Measurements from ENCODE around the gene TEX264. TPM values are rescaled to one million over a fixed set of nuclear protein-coding genes. Genes with fewer than 3 reads are reported as not detected.

TEX264 gene
- total RNA-seq, 1 experiment from 2014 or later: 56.3 TPM

DNA sequence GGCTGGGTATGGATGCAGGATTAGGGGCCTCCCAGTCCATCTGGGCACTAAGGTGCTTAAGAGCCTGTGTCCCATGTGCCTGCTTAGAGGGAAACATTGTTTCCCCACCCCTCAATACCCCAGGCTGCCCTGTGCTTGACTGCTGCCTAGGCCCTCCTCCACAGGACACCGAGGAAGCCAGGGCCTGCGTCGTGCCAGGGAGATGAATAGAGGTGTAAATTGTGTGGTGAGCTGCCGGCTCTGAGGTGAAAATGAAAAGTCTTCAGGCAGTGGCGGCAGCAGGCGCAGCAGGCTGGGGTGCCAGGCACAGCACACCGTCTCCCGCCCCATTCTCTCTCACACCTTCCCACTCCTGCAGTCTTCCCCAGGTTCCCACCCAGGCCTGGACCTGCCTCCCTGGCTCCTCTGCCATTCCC lies 21.9 kb downstream of the TEX264 start:
- DNase-seq (ENCODE audit: low read depth): no peak

DNA sequence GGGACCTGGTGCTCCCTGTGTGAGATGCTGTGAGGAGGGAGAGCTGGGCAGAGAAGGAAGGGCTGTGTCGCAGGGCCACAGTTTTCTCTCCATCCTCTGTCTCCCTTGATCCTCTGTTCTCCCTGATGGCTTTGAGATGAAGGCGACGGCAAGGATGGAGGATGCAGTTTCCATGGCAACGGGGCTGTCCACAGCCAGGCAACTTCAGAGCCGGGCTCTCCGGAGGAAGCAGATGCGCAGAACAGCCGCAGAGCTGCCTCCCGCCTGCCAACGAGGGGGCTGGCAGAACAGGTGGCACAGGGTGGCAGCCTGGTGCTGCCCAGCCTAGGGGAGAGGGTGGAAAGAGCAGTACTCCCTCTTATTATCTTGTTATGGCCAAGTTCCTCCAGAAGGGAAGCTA lies 25.9 kb downstream of the TEX264 start:
- DNase-seq (ENCODE audit: low read depth): no peak

DNA sequence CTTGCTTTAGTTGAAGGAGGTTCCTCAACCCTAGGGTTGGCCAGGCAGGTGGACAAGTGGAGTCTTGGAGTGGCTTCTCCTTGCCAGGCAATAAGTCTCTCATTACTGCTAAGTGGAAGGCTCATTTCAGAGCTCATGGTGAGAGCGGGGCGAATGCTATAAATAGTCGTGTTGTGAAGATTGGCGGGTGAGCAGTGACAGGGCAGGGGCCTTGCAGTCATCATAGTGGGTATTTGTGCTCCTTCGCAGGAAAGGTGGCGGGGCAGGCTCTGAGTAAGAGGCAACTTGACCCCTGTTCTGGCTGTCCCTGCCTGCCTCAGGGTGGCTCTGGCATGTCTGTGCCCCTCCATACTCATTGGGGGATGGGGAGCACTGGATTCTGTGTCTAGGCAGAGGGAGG lies 27.2 kb downstream of the TEX264 start:
- no peak for DNase-seq (ENCODE audit: low read depth)

DNA sequence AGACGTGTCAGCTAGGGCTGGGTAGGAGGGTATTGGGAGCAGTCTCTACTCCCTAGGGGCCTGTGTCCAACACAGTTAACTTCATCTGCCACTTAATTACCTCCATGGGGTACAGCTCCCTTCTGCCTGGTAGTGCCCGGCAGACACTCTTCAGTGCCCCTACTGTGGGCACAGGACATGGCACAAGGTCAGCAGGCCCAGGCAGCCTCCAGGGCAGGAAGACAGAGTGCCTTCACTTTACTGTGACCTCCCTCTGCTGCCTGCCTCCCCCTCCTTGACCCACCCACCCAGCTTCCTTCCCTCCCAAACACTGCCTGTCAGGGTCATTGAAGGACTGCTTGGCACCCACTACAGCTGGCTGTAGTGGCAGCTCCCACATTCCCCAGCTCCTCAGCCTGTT lies 29.4 kb downstream of the TEX264 start:
- no peak for DNase-seq (ENCODE audit: low read depth)

DNA sequence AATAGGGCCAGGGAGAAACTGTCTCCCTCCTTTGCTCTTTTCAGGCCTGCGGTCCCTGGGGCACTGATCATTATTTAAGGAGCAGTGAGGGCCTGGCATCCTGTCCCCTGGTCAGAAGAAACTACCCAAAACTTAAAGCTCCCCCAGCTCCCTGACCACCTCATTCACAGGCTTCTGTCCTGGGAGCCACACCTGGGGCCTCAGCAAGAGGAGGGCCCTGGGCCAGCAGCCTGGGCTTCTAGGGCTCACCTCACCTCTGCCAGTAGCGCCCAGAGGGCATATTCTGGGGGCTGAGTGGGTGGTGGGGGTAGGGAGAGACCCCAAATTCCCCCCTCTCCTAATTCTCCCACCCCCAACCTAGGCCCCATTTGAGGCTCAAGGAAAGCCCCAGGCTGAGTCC lies 31.1 kb downstream of the TEX264 start:
- DNase-seq (ENCODE audit: low read depth): no peak

DNA sequence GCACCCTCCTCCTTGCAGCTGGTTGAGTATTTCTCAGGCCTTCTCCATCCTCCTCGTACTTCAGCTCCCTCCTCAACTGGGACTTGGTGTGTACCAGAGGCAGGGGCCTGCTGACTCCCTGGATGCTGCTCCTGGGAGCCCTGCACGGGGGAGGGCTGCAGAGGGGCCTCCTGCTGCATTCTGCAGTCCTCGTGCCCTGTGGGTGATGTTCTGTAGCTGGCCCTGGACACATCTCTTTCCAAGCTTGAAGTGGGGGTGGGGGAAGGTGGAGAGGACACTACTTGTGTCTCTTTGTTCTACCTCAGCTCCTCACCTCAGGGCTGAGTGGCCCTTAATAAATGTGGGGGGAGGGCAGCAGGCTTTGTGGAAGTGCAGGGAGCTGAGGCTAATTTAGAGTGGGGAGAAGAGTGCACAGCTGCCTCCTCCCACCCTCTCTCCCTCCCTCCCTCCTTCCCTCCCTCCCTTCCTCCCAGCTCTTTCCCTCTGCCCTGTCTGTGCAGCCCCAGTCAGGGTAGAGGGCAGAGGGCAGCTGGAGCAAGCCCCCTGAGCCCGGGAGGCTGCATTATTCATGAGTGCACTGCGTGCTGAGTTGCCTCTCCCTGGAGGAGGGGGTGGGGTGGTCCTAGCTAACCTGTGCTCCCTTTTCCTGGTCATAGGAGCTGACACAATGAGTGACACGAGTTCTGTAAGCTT lies 32.2 kb downstream of the TEX264 start:
- no peak for DNase-seq (ENCODE audit: low read depth)

DNA sequence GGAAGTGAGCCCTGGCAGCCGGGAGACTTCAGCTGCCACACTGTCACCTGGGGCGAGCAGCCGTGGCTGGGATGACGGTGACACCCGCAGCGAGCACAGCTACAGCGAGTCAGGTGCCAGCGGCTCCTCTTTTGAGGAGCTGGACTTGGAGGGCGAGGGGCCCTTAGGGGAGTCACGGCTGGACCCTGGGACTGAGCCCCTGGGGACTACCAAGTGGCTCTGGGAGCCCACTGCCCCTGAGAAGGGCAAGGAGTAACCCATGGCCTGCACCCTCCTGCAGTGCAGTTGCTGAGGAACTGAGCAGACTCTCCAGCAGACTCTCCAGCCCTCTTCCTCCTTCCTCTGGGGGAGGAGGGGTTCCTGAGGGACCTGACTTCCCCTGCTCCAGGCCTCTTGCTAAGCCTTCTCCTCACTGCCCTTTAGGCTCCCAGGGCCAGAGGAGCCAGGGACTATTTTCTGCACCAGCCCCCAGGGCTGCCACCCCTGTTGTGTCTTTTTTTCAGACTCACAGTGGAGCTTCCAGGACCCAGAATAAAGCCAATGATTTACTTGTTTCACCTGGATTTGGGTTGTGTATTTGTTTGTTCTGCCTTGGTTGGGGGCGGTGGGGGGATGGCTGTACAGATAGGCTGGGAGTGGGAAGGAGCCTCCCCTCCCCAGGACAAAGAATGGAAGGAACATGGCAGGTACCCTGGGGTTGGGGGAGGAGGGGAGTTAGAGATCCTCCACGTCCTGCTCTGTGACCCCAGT lies 32.9 kb downstream of the TEX264 start:
- DNase-seq (ENCODE audit: low read depth): no peak

DNA sequence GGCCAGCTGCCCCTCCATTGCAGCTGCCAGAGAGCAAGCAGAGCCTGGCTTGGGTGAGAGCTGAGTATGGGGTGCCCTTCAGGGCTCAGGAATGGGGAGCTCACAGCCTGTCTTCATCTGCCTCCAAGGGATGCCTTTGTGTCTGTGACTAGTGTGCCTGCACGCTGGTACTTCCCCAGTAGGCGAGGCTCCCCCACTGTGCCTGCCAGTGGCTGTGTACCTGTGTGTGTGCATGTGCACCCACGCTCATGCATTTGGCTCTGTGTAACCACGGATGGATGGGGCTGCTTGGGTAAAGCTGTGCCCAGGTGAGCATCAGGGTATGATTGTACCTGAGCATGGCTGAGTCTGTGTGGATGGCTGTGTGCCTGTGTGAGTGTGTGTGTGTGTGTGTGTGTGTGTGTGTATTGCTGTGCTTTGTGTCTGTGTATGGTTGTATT lies 33.5 kb downstream of the TEX264 start:
- DNase-seq (ENCODE audit: low read depth): no peak

DNA sequence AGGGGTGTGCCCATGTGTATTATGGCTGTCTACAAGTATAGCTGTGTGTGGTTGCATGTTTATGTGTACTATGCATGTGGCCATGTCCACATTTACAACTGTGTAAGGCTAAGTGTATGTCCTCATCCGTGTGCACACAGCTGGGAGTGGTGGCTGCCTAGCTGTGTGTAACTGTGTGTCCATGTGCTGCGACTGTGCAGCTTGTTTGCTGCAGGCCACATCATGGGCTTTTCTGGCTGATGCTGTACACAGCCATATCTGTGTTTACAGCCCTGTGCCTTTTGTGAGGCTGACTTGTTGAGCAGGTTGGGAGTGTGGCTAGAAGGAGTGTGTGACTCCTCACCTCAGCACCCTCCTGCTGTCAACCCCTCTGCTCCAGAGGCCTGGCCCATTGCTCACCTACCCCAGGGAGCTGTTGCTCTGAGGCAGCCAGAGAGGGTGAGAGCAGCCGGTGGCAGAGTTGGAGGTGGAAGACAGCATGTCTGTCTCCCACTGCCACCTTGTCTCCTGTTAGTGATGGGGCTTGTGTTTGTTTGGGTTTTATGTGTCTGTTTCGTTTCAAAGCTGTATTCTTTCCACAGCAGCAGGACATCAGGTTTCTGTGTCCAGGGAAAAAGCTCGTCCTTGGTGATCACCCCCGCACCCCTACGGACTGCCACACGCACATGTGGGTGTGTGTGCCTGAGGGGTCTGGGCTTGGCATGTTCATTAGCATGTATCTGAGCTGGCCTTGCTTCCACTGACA lies 34.4 kb downstream of the TEX264 start:
- no peak for DNase-seq (ENCODE audit: low read depth)

DNA sequence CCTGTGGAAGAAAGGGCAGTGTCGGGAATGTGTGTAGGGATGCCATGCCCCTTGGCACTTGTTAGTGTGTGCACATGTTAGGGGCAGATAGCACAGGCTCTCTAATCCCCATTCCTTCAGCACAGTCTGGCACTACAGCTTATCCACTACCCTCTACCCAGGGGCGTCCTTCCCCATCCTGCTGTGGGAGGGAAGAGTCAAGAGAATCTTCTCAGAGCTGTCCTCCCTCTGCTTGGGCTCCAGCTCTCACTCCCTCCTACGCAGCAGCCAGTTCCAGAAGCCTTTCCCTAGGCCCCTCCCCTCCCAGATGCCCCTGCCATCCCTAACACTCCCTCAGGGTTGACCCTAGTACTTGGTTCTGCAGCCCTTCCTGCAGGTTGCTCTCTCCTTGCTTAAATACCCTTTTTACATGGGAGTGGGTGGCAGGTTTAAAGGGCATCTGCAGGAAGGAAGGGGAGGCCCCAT lies 35.0 kb downstream of the TEX264 start:
- DNase-seq (ENCODE audit: low read depth): no peak

DNA sequence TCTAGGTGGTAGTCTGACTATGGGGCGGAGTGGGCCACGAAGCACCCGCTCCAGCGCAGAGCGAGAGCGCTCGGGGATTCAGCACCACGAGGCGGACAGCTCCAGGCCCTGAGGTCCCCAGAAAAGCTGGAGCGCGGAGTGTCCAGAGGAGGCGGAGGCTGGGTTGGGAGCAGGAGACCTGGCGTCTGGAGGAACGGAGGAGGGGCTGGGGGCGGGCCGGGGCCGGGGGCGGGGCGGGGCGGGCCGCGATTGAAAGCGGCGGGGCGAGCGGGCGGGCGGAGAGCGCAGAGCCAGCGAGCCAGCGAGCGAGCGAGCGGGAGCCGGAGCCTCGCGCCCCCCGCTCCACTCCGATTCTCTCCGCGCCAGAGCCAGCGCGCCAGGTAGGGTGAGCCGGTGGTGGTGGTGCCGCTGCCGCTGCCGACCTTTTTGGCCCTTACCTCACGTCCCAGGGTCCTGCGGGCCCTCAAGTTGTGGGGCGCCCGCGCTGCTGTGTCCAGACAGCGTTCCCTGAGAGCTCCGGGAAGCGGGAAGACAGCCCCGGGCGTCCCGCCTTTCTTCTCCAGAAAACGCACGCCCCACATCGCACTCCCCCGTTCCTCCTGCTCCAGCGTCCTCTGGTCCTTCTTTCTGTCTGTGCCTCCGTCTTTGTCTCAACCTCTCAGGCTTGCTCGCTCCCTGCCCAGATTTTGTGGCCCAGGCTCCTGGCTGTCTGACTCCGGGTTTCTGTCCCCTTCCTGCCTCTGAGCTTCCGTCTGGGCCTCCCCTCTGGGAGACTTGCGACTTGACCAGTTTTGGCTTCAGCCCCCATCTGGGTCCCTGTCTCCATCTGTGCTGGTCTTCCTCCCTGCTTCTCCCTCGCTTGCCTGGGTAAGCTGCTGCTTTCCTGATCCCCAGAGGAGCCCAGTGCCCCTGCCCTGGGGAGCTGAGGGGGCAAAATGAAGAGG lies 36.0 kb downstream of the TEX264 start, which contains the start of gene GRM2:
Gene GRM2, plus strand, starts transcription at position 281 of the 944 bp plus-strand sequence. CDS start 1,916 bp downstream, outside the sequence.
- no peak for DNase-seq (ENCODE audit: low read depth)

DNA sequence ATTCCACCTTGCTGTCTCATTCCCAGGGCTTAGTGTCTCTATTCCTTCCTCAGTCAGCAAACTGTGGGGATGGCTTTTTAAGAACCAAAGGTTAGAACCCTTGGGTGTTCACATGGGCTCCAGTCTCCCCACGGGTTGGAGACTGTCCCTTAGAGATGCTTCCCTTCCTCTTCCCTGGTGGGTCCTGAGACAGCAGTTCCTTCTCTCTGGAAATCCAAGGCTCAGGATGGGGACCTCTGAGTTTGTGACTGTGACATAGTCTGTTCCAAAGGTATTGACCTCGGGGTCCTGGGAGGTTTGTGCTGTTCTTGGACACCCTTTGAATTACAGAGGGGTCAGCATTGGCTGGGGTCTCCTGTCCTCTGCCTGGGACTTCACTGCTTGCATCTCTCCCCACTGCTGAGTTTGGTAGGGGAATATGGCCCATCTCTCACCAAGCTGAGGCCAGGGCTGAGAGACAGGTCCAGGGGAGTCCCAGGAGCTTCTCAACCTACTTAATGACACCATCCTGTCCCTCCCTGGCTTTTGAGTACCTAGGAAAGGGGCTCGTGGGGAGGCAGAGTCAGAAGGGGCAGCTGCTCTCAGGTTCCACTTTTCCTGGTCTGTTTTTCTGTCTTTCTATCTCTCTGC lies 37.3 kb downstream of the TEX264 start:
- no peak for DNase-seq (ENCODE audit: low read depth)

DNA sequence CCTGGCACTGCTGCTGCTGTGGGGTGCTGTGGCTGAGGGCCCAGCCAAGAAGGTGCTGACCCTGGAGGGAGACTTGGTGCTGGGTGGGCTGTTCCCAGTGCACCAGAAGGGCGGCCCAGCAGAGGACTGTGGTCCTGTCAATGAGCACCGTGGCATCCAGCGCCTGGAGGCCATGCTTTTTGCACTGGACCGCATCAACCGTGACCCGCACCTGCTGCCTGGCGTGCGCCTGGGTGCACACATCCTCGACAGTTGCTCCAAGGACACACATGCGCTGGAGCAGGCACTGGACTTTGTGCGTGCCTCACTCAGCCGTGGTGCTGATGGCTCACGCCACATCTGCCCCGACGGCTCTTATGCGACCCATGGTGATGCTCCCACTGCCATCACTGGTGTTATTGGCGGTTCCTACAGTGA lies 38.0 kb downstream of the TEX264 start:
- DNase-seq (ENCODE audit: low read depth): no peak

DNA sequence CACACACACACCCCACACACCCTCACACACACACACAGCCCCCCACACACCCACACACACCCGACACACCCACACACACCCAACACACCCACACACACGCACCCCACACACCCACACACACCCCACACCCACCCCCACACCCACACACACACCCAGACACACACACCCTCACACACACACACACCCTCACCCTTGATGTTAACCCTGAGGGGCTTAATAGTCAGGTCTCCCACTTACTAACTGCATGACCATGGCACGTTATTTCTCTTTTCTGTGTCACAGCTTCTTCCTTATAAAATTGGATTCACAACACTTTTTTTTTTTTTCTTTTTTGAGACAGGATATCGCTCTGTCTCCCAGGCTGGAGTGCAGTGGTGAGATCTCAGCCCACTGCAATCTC lies 38.6 kb downstream of the TEX264 start:
- no peak for DNase-seq (ENCODE audit: low read depth)

DNA sequence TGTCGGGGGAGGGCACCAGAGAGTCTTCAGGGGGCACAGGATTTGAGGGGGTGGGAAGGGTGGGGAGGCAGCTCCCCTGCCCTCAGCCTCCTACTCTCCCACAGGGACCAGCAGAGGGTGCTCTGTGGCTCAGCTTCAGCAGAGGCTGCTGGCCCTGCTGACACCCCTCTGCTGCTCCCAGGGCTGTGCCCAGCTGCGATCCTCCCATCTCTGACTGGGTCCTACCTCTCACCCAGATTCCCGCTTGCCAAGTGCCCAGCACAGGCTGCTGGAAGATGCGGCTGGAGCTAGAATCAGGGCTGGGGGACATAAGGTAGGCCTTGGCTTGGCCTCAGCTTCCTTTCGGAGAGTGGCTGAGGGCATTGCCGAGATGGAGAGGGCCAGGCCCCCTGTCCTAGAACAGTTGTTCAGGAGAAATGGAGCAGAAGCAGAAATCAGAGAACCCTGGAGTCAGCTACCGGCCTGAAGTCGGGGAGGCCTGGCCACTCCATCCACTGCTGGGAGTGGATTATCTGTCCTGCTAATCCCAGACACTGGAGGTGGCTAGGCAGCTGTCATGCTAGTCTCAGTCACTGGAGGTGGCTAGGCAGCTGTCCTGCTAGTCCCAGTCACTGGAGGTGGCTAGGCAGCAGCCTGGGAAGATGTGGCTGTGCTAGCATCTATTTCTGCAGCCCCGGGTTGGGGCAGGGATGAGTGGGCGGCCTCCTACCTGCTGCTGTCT lies 39.7 kb downstream of the TEX264 start:
- no peak for DNase-seq (ENCODE audit: low read depth)

DNA sequence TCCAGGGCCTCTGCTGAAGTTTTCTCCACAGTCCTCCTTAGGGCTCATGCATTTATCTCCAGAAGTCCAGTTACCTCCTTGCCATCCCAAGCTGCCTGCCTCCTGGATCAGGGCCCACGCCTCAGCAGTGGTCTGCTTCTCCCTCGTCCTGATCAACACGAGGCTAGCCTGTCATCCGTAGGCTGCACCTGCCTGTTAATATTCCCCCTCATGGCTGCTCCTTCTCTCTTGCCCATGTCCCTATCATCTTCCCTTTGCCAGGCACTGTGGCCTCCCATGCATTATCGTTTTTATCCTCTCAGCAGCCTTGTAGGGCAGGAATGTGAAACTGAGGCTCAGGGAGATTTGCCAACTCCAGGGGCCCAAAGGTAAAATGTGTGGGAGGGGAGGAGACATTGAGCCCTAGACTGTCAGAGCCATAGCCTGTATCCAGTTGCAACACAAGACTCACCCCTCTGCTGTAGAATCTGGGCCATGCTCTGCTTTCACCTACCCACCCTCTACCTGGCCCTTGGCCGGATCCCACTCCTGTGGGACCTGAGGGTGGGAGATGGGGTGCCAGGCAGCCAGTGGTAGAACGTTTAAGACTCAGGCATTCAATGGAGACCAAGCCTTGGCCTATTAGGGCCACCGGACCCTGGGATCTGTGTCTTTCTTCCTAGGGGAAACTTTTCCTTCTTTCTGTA lies 40.4 kb downstream of the TEX264 start:
- DNase-seq (ENCODE audit: low read depth): no peak

DNA sequence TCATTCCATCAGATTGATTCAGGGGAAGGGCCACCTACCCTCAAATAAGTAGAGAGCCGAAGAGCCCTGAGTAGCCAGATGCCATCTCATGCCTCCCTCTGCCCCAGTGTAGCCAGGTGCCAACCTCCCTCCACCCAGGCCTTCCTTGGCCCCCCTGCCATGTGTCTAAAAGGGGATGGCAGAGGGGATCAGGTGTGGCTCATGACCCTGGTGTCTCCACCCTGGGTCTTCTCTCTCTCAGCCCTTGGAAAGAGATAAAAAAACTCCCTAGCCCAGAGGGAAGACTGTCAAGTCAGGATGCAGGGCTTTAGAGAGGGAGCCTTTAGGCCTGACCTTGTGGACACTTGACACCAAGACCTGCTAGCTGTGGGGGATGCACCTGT lies 41.0 kb downstream of the TEX264 start:
- no peak for DNase-seq (ENCODE audit: low read depth)

DNA sequence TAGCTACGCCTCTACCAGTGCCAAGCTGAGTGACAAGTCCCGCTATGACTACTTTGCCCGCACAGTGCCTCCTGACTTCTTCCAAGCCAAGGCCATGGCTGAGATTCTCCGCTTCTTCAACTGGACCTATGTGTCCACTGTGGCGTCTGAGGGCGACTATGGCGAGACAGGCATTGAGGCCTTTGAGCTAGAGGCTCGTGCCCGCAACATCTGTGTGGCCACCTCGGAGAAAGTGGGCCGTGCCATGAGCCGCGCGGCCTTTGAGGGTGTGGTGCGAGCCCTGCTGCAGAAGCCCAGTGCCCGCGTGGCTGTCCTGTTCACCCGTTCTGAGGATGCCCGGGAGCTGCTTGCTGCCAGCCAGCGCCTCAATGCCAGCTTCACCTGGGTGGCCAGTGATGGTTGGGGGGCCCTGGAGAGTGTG lies 41.5 kb downstream of the TEX264 start:
- no peak for DNase-seq (ENCODE audit: low read depth)

DNA sequence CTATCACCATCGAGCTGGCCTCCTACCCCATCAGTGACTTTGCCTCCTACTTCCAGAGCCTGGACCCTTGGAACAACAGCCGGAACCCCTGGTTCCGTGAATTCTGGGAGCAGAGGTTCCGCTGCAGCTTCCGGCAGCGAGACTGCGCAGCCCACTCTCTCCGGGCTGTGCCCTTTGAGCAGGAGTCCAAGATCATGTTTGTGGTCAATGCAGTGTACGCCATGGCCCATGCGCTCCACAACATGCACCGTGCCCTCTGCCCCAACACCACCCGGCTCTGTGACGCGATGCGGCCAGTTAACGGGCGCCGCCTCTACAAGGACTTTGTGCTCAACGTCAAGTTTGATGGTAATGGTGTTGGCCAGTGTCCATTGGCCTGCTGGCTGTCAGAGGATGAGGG lies 41.9 kb downstream of the TEX264 start:
- DNase-seq (ENCODE audit: low read depth): no peak

All from M059J (cell line).